Measurements from ENCODE around the gene ANKRD29. TPM values are rescaled to one million over a fixed set of nuclear protein-coding genes. Genes with fewer than 3 reads are reported as not detected.

ANKRD29 gene
- total RNA-seq, 1 donor from 2014 or later: 1.2 TPM

- DNase-seq (ENCODE audit: low read depth): no peak
- H3K4me3 ChIP-seq (ENCODE audit: low read depth, low read length): no peak overlapping the region
- TF ChIP-seq CTCF (conservative IDR thresholded peaks at IDR 0.05; ENCODE audit: low read depth, low read length): no peak
These were observed 50.1 kb downstream of the ANKRD29 start for GRCh38 chr18:23612434-23613090.

GRCh38 chr18:23609390-23610023 lies 53.2 kb downstream of the ANKRD29 start:
- DNase-seq (ENCODE audit: low read depth): no peak
- TF ChIP-seq CTCF (conservative IDR thresholded peaks at IDR 0.05; ENCODE audit: low read depth, low read length): no peak
- H3K4me3 ChIP-seq (ENCODE audit: low read depth, low read length): no peak overlapping the region

GRCh38 chr18:23608211-23608610 lies 54.5 kb downstream of the ANKRD29 start:
- no peak overlapping the region for H3K4me3 ChIP-seq (ENCODE audit: low read depth, low read length)
- TF ChIP-seq CTCF (conservative IDR thresholded peaks at IDR 0.05; ENCODE audit: low read depth, low read length): no peak
- no peak for DNase-seq (ENCODE audit: low read depth)

GRCh38 chr18:23605941-23606340 lies 56.8 kb downstream of the ANKRD29 start:
- no peak for DNase-seq (ENCODE audit: low read depth)
- no peak overlapping the region for H3K4me3 ChIP-seq (ENCODE audit: low read depth, low read length)
- TF ChIP-seq CTCF (conservative IDR thresholded peaks at IDR 0.05; ENCODE audit: low read depth, low read length): no peak

GRCh38 chr18:23599809-23600208 lies 62.9 kb downstream of the ANKRD29 start:
- DNase-seq (ENCODE audit: low read depth): no peak
- no peak overlapping the region for H3K4me3 ChIP-seq (ENCODE audit: low read depth, low read length)
- no peak for TF ChIP-seq CTCF (conservative IDR thresholded peaks at IDR 0.05; ENCODE audit: low read depth, low read length)

GRCh38 chr18:23596183-23596582 lies 66.5 kb downstream of the ANKRD29 start:
- no peak for TF ChIP-seq CTCF (conservative IDR thresholded peaks at IDR 0.05; ENCODE audit: low read depth, low read length)
- no peak for DNase-seq (ENCODE audit: low read depth)

GRCh38 chr18:23595591-23595990 lies 67.1 kb downstream of the ANKRD29 start:
- no peak overlapping the region for H3K4me3 ChIP-seq (ENCODE audit: low read depth, low read length)
- TF ChIP-seq CTCF (conservative IDR thresholded peaks at IDR 0.05; ENCODE audit: low read depth, low read length): no peak
- no peak for DNase-seq (ENCODE audit: low read depth)

More at GRCh38 chr18:23596183-23596582, 66.5 kb downstream of the ANKRD29 start:
- no peak overlapping the region for H3K4me3 ChIP-seq (ENCODE audit: low read depth, low read length)

Measured in epithelial cell of proximal tubule (primary cell).